NT2/D1 (cell line): Measurements from ENCODE around the gene SERPINA10.

Experiments
- SUZ12 ChIP-seq: IDR thresholded peaks from 2 replicates; pipeline ENCODE4 v1.6.1; 2011; ENCODE audit not compliant: insufficient read length, insufficient read depth; ENCODE audit errors: extremely low read depth
- YY1 ChIP-seq: IDR thresholded peaks from 2 replicates; pipeline ENCODE4 v1.6.1; 2011; ENCODE audit not compliant: insufficient read length, insufficient read depth

DNA sequence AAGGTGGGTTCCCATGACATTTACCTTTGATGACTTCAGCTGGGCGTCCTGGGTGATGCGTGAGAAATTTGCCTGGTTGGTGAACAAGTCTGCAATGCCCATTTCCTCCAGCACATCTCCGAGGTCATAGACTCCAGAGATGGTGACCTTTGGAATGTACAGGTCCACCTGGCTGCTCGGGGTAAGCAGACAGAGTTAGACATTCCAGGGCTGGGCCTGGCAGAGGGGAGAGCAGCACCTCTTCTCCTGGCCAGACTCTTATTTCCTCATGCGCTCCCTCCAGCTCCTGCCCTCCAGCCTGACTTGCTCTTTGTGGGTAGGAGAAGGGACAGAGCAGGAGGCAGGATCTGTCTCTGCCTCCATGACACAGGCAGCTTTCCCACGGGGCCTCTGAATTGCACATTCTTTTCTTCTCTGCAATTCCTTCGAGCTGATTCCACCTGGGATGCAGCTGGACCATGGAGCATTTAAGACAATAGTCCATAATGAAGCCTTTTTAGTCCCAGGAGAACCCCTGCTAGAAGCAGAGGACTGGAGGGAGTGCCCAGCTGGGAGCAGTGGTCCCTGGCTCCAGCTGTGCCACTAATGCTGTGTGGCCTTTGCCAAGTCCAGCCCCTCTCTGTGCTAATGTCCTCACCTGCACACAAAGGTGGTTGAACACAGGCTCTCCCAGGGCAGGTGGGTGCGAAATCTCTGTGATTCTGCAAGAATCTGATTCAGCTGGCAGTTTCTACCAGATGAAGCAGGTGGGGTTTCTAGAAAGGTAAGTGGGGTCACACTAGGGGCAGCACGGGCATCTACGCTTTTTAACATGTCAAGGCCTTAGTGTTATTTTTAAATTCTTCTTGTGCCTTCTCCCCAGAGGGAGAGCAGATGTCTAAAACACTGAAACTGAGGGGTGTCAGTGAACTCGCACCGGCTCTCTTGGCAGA, 13.2 kb upstream of the SERPINA10 start:
- TF ChIP-seq SUZ12 (no peak), YY1 (no peak)
